Measurements from ENCODE around the gene DYRK4.
A peak's percentile ranks its signal among the peaks of the same experiment; 100 is the strongest.

The DYRK4 gene

DNA sequence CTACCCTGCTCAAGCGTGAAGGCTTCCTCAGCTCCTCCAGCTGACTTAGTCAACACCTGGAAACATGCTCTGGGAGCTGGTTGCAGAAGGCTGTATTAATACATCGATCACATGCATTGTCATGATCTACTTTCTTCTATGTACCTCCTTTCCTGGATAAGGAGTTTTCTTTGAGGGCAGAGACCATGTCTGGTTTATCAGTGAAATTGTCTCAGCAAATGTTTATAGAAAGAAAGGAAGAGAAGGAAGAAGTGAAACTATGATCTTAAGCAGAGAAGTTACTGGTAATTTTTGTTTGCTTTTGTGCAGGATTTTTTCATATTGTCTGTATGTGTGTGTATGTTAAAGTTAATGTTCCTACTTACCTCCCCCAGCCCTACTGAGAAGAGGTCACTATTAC lies 4.5 kb downstream of the DYRK4 start:
- no peak for DNase-seq

DNA sequence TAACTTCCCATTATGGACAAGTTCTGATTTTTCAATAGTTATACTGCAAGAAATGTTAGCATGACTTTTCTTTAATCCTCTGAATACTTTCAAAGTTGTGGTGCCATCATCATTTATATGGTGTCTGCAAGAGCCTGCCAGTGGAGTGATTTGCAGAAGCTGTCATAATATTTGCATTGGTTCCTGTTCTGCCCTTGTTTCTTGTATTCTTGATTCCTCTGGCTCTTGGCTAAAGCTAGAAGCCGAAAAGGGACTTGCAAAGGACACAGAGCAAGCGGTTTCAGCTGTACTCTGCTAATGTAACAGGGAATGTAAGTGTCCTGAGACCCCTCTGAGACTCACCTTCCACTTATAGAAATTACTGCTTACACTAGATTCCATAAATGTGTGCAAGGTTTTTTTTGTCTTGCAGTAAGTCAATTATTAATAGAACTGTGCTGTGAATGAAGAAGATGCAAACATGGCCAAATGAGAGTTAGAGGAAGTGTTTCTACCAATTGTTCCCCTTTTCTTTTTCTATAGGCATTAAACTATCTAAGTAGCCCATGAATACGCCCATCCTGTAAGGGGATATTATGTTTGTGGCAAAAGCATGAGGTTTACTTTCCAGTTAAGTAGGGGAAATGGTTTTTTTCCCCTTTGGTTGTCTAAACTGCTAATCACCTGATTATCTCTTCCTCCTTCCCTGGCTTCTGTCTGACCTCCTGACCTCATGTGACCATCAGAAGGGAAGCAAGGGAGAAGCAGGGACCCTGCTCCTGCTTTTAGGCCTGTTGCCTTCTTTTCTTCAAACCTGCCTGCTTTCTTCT lies 5.3 kb downstream of the DYRK4 start:
- no peak for DNase-seq

DNA sequence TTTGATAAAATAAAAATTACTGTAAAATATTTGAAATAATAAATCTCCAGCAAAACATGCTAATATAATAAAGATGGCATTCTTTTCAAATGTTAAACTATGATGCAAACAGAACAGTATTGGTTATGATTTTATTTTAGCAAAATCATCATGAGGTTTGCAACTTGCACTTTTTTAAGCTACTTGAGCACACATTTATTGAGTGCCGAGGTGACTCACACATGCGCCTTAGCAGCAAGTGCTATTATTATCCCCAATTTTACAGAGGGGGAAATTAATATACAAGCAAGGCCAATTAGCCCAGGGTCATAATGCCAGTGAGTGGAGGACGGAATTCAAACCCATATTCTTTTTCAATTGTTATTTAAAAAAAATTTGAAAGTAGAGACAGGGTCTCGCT lies 7.3 kb downstream of the DYRK4 start:
- DNase-seq: no peak

DNA sequence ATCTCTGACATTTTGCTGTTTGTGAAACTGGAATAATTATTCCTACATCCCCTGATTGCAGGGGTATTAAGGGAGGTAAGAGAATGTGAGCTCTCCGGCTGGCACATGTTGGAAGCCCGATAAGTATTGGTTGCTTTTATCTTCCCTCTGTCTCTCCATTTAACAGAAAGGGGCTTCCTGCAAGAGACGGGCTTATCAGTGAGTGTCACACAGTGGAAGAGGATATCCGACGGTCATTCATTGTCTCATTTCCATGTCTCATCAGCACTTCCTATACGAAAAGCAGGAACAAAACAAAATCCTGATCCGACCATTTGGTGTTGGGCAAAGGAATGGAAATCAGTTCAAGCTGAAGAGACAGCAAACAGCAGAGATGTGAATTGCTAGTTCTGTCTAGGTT lies 10.7 kb downstream of the DYRK4 start:
- DNase-seq: no peak

DNA sequence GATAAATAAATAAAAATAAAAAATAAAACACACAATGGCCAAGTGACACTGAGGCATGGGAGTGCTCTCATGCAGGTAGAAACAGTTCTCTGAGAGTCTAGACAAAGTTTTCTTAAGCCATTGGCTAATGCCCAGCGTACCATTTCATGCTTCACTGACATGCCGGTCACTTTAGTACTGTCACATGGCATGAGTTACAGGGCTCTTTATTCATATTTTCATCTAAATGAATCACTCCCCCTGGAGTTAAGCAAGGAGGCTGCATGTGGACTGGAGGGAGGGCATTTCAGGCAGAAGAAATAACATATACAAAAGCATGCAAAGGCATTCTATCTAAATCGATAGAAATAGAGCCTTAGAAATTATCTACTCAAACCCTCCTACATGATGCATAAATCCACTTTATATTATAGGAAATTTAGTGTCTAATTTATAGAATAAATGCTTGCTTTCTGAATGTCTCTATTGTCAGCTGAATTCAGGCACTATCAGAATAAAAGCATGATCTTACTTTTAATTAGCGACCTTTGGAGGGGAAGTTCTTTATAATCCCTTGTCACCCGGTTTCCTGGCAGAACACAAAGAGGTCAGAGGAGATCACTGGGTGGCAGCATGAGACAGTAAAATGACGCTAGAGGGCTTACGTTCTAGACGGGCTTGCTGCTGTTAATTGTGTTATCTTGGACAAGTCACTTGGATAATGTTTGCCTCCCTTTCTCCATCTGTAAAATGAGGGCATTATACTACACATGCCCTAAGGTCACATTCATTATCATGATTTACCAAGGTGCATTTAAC lies 17.5 kb downstream of the DYRK4 start:
- no peak for DNase-seq

DNA sequence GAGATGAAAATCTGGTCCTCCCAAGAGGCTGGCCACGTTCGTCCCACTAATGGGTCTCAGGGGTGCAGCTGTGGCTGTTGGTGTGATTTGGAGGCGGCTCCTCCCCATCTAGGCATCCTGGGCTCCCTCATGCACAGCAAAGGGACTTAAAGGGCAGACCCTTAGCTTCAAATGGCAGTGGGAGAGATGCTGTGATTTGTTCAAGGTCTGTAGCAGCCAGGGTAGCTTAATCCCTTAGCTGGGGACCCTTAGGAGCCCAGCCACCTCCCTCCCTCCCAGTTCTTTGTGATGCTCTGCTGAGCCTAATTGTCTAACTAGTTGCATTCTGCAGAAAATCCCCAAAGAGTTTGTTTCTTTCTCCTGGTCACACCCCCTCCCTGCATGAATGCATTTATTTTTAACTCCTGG lies 18.3 kb downstream of the DYRK4 start:
- no peak for DNase-seq

DNA sequence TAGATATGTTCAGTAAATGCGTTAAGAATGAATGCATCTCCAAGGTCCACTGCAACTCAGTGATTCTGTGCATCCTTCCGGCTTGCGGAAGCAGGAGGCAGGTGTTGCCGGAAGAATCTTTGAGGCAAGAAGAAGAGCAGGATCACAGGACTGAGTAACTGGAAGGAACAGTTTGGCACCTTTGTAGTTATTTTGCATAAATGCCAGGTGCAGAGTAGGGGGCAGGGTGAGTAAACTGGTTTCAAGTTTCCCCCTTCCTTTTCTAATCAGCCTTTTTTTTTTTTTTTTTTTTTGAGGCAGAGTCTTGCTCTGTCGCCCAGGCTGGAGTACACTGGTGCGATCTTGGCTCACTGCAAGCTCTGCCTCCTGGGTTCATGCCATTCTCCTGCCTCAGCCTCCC lies 22.3 kb downstream of the DYRK4 start:
- DNase-seq: no peak

DNA sequence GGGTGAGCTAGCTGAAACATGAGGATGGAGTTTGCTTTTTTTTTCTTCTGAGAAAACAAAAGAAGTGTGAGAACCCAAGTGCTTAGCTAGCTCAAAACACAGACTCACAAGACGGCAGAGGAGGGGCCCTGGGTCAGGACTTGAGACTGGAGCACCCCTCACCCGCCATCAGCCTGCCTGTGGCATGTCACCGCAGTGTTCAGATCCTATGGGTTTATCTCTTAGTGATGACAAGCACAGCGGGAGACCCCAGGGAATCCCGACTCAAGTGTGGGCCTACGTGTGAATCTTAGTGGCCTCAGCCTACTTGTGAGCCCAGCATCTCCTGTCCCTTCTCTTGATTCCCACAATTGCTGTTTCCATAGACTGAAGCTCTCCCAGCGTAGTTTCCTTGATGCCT lies 22.9 kb downstream of the DYRK4 start:
- no peak for DNase-seq

DNA sequence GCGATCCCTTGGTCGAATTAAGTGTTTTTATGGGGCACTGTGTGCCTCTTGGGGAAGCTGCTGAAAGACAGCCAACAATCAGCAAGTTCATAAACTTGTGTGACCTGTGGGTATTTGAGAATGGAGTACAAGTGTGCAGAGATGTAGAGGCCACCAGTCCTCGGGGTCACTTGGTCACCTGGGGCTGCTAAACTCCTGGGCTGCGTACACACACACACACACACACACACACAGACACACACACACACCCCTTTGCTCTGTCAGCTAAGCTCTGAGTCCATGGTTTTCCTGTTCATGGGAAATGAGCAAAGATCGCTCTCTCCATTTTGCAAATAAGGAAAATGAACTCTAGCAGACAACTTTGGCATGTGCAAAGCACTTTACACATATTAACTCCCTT lies 24.5 kb downstream of the DYRK4 start:
- no peak for DNase-seq

DNA sequence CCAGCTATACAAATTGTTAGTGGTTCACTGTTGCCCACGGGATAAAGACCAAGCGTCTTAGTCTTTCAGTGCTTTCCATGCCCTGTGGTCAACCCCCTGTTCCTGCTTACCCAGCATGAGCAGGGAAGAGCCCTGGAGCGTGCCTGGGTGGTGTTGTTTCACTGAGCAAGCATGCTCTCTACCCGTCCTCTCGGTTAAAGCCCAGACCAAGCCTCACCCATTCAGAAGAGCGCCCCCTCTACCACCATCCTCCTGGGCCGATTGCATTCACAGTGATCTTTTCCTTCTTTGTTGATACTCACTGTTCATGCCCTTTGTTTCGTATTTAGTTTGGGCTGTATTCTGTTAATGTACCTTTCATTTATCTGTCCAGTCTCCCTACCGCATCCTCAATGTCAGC lies 25.1 kb downstream of the DYRK4 start:
- no peak for DNase-seq

DNA sequence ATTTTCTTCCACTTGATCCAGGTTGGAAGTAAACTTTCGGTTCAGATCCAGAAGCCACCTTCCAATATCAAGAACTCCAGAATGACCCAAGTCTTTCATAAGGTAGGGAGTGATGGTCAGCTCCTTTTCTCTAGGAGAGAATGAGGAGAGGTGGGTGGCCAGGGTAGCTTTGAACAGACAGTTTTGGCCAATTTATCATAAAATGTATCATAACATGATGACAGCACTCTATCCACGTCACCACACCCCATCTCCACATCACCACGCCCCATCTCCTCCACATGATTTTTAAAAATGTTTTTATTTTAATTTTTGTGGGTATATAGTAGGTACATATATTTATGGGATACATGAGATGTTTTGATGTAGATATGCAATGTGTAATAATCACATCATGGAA lies 26.9 kb downstream of the DYRK4 start:
- DNase-seq: no peak

DNA sequence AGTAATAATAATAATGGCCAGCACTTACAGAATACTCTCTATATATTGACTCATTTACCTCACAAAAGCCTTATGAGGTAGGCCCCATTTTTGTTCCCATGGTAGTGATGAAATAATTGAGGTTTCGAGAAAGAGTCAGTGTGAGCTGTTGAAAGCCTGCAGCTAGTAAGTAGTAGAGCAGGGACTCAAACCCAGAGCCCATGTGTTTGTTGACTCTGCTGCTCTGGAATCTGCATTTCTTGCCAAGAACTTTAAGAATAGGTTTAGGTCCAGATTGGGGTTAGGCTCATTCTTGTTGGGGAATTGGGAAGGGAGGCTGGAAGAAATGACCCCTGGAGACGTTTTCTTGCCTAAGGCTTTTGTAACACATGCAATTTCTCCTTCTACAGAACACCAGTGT lies 27.9 kb downstream of the DYRK4 start:
- DNase-seq: no peak

DNA sequence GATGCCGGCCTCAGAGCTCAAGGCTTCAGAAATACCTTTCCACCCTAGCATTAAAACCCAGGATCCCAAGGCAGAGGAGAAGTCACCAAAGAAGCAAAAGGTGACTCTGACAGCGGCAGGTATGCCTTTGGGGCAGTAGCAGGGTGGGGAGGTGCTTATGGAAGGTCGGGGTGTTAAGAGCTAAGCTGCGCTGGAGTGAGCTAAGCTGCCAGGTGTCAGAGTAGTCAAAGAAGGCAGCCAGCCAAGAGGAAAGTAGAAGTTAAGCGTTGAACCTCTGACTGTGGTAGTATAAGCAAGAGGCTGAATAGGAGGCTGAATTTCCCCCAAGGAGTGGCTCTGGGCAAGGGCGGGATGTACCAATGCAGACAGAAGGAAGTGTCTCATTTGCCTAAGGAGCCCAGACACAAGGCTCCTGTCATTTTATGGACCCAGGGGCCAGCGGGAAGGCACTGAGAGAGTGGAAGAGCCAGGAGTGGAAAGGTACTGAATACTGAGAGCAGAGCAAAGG lies 29.2 kb downstream of the DYRK4 start:
- no peak for DNase-seq

DNA sequence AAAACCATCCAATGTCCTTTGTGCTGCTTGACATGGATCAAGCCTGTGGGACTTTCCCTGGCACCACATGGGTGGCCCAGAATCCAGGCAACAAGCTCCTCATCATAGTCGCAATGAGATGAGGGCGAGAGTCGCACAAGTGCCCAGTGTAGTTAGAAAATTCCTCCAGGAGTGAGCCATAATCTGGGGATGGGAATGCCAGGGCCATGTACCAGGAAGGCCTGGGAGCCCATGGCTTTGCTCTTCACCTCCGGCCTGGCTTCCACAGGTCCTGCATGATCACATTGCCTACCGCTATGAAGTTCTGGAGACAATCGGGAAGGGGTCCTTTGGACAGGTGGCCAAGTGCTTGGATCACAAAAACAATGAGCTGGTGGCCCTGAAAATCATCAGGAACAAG lies 33.9 kb downstream of the DYRK4 start:
- DNase-seq: no peak

DNA sequence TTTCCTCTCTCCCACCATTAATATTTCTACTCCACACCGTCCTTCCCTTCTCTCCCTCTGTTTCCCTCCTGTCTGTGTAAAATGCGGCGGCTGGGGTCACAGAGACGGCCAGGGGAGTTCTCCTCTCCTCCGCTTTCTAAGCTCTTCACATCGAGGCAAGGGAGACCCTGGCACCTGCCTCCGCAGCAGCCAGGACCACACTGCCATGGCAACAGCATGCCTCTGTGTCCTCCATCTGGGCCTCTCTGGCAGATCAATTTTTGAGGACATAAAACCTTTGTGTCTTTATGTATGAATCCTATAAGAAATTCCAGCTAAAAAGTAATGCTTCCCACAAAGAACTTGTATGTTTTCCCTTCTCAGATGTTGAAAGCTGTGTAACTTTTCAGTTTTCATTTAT lies 41.4 kb downstream of the DYRK4 start:
- DNase-seq: no peak

DNA sequence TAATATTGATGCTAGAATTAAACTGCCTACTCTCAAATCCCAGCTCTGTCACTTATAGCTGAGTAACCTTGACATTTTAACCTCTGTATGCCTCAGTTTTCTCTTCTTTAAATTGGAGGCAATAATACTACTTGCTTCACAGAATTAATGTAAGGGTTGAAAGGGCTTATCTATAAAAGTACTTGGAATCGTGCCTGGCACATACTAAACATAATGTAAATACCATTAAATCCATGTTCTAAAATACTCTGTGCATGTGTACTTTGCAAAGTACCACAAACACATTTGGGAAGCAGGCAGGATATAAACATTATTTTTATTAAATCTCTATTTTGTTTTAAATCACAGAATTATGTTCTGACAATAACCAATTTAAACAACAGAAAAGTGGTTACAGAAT lies 41.9 kb downstream of the DYRK4 start:
- no peak for DNase-seq

DNA sequence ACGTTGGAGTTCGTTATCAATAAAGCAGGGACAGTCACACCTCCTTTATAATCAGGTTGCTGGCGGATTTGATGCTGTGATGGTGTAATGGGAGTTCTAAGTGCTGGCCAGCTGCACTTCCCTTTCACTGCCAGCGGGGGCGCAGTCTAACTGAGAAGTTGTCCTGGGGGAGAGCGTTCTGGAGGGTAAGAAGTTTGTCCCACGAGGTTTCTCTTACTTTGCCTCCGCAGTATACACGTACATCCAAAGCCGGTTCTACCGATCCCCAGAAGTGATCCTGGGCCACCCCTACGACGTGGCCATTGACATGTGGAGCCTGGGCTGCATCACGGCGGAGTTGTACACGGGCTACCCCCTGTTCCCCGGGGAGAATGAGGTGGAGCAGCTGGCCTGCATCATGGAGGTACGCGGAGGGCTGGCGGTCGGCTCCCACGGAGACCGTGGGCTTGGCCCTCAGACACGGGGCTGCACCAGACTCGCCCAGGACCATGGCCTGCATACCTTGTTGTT lies 42.7 kb downstream of the DYRK4 start:
- DNase-seq: peak; percentile 62

DNA sequence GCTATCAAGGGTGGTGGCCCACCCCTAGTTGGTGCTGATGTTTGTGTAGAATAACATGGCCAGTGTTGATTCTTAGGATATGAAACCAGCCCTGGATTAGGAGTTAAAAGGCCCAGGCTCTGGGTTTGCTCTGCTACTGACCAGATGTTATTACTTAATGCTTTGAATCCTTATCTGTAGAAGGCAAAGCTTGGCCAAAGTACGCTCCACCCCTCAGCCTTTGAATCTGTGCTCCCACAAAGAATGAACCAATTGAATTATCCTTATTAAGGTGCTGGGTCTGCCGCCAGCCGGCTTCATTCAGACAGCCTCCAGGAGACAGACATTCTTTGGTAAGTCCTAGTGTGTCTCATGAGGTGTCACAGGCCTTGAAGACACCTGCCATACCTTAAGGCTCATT lies 45.0 kb downstream of the DYRK4 start:
- no peak for DNase-seq

DNA sequence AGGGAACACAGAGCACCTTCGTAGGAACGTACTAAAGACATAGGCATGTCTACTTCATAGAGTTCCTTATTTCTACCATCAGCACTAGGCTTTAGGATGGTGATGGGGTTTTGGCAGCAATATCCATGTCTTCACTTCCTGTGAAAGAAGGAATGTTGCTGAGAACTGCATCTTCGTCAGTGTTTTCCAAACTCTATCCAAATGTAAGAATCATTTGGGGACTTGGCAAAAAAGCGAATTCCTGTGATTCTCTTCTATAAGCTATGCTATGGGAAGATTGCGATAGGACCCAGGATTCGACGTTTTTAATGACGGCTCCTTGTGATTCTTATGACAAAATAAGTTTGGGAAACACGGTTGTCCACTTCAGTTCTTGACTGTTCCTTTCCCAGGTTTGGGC lies 47.1 kb downstream of the DYRK4 start:
- no peak for DNase-seq

DNA sequence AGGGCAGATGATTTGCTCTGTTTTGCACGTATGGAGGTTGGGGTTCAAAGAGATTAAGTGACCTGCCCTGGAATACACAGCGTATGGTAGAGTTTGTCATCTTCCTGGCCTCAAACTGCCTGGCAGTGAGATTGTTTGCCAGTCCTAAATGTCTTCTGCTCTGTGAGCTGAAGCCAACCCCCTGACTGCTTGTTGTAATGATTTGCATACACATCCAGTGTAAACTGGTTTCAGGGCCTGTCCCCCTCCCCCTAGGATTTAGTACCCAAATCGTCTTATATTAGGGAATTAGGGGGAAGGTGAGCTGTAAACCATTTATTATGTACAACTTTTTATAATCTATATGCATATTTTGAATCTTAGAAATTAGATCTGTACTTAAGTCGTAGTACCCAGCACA lies 48.5 kb downstream of the DYRK4 start:
- DNase-seq: no peak

DNA sequence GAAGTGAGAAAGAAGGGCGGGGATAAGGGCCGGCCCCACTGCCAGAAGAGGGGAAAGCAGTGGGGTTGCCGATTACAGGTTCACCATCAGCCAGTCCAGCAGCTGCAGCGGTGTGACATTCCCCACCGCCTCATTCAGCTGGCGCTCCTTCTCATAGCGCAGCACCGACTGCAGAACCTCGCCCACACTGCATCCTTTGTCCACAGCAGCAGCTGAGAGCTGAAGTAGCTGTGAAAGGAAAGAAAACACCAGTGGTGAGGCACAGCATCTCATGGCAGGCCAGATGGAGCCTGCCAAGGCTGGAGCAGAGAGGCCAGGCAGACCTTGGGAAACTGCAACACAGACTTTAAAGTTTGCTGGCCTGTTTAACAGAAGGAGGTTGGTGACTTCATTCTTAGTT lies 53.7 kb downstream of the DYRK4 start:
- no peak for DNase-seq

DNA sequence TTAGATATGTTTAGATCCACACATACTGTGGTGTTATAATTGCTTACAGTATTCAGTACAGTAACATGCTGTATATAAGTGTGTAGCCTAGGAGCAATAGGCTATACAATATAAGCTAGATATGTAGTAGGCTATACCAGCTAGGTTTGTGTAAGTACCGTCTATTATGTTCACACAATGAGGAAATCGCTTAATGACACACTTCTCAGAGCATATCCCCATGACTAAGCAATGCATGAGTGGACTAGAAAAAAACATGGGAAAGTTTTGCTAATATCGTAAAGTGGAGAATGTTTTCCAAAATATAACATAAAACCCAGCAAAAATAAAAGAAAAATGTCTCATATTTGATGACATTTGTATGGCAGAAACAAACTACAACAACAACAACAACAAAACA lies 59.5 kb downstream of the DYRK4 start:
- DNase-seq: no peak

DNA sequence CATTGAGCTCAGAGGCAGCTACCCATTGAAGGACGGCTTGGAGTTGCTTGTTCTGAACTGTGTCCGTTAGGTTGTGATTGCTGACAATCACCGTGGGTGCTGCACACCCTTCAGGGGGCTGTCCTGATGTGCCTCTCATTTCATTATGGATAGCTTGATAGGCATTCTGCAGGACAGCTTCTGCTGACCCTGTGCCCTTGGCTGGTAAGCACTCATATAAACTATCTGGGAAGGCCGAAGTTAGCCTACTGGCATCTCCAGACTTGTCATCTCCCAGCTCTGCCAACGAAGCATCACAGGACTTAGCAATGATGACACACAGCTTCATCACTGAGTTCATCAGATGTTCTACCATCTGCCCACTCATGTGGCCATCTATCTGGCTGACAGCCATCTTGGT lies 64.5 kb downstream of the DYRK4 start:
- no peak for DNase-seq

DNA sequence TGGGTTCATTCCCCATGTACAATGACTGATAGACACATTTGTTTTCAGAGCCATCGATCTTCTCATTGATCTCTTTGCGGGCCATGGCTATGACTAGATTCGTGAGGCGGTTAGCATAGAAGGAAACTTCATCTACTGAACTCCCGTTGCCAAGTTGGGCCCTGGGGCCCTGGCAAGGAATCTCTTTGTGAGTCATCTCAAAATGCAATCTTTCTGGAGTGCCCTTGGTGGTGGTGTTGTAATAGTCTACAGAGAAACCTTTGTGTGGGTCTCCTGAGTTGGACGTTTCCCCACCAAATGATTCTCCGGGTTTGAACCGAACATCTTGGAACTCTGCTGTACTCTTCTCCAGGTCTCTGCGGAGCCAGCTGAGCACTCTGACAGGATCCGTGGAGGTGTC lies 66.4 kb downstream of the DYRK4 start:
- DNase-seq: no peak

Measured in T-helper 9 cell (primary cell).